ENCODE data around the gene PLET1. TPM values are rescaled to one million over a fixed set of nuclear protein-coding genes. Genes with fewer than 3 reads are reported as not detected.
A peak's percentile ranks its signal among the peaks of the same experiment; 100 is the strongest.

Gene PLET1
- total and polyA plus RNA-seq, 9 of the 15 experiments (the other 6 are each of a cell fraction or from before 2014, with no cell fraction given) = not detected

DNA sequence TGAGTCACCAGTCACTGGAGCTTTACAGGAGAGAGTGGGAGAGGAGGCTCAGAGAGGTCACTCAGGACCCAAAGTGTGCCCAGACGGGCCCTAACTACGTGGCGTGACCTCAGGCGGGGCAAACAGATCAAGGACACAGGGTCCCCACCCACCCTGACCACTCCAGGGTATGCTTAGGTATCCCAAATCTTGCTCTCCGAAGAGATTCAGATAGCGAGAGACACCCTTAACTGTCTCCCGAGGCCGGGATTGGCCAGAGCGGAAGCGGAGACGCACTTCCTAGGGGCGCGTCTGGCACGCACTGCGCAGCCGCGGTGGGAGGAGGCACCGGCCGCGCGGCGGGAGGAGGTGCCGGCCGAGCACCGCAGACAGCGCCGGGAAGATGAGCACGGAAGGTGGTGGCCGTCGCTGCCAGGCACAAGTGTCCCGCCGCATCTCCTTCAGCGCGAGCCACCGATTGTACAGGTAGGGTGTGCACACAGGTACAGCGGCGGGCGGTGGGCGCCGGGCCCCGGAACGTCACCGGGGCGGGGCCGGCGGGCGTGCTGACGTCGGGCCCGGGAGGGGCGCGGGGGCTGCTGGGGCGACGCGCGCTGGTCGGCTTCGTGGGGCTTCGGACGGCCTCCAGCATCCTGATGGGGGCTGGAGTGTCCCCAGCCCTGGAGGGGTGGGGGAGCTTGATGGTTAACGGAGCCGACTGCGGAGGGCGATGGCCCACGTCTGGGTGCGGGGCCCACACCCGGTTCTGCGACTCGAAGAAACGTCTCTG, 34.4 kb downstream of the PLET1 start, which contains the start of gene PTS (continued):
- TF ChIP-seq, protein P1, sequence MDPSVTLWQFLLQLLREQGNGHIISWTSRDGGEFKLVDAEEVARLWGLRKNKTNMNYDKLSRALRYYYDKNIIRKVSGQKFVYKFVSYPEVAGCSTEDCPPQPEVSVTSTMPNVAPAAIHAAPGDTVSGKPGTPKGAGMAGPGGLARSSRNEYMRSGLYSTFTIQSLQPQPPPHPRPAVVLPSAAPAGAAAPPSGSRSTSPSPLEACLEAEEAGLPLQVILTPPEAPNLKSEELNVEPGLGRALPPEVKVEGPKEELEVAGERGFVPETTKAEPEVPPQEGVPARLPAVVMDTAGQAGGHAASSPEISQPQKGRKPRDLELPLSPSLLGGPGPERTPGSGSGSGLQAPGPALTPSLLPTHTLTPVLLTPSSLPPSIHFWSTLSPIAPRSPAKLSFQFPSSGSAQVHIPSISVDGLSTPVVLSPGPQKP (CRISPR knock-in tag; IDR thresholded peaks at IDR 0.05) = no peak
- no peak for TF ChIP-seq MTA2 (IDR thresholded peaks at IDR 0.05; ENCODE audit: low read depth)
- TF ChIP-seq FOXP1 (CRISPR knock-in tag; IDR thresholded peaks at IDR 0.05) = no peak
- TF ChIP-seq BHLHE40 (IDR thresholded peaks at IDR 0.05; ENCODE audit: low read length) = no peak; the same call in 1 of the 2 replicates
- TF ChIP-seq BCL6 (CRISPR knock-in tag; IDR thresholded peaks at IDR 0.05) = no peak
- no peak for TF ChIP-seq ZNF551 (CRISPR knock-in tag; IDR thresholded peaks at IDR 0.05)
- no peak for TF ChIP-seq ZNF444 (CRISPR knock-in tag; IDR thresholded peaks at IDR 0.05)
- TF ChIP-seq TFAM (CRISPR knock-in tag; conservative IDR thresholded peaks at IDR 0.05) = no peak
- peak; percentile 72; the same call in 1 of the 2 replicates for TF ChIP-seq SIN3B (IDR thresholded peaks at IDR 0.05; ENCODE audit: low read depth)
- TF ChIP-seq, protein P2, sequence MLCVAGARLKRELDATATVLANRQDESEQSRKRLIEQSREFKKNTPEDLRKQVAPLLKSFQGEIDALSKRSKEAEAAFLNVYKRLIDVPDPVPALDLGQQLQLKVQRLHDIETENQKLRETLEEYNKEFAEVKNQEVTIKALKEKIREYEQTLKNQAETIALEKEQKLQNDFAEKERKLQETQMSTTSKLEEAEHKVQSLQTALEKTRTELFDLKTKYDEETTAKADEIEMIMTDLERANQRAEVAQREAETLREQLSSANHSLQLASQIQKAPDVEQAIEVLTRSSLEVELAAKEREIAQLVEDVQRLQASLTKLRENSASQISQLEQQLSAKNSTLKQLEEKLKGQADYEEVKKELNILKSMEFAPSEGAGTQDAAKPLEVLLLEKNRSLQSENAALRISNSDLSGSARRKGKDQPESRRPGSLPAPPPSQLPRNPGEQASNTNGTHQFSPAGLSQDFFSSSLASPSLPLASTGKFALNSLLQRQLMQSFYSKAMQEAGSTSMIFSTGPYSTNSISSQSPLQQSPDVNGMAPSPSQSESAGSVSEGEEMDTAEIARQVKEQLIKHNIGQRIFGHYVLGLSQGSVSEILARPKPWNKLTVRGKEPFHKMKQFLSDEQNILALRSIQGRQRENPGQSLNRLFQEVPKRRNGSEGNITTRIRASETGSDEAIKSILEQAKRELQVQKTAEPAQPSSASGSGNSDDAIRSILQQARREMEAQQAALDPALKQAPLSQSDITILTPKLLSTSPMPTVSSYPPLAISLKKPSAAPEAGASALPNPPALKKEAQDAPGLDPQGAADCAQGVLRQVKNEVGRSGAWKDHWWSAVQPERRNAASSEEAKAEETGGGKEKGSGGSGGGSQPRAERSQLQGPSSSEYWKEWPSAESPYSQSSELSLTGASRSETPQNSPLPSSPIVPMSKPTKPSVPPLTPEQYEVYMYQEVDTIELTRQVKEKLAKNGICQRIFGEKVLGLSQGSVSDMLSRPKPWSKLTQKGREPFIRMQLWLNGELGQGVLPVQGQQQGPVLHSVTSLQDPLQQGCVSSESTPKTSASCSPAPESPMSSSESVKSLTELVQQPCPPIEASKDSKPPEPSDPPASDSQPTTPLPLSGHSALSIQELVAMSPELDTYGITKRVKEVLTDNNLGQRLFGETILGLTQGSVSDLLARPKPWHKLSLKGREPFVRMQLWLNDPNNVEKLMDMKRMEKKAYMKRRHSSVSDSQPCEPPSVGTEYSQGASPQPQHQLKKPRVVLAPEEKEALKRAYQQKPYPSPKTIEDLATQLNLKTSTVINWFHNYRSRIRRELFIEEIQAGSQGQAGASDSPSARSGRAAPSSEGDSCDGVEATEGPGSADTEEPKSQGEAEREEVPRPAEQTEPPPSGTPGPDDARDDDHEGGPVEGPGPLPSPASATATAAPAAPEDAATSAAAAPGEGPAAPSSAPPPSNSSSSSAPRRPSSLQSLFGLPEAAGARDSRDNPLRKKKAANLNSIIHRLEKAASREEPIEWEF (CRISPR knock-in tag; IDR thresholded peaks at IDR 0.05) = no peak
- no peak for TF ChIP-seq ZNF717 (CRISPR knock-in tag; IDR thresholded peaks at IDR 0.05)
- TF ChIP-seq, protein P3, sequence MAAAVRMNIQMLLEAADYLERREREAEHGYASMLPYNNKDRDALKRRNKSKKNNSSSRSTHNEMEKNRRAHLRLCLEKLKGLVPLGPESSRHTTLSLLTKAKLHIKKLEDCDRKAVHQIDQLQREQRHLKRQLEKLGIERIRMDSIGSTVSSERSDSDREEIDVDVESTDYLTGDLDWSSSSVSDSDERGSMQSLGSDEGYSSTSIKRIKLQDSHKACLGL (CRISPR knock-in tag; IDR thresholded peaks at IDR 0.05; ENCODE audit: borderline replicate concordance, poor library complexity, severe bottlenecking) = no peak
- TF ChIP-seq, protein P4, sequence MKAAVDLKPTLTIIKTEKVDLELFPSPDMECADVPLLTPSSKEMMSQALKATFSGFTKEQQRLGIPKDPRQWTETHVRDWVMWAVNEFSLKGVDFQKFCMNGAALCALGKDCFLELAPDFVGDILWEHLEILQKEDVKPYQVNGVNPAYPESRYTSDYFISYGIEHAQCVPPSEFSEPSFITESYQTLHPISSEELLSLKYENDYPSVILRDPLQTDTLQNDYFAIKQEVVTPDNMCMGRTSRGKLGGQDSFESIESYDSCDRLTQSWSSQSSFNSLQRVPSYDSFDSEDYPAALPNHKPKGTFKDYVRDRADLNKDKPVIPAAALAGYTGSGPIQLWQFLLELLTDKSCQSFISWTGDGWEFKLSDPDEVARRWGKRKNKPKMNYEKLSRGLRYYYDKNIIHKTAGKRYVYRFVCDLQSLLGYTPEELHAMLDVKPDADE (conservative IDR thresholded peaks at IDR 0.05; ENCODE audit: control insufficient read depth, low read depth, low read length) = no peak
- no peak for TF ChIP-seq RFX7 (CRISPR knock-in tag; IDR thresholded peaks at IDR 0.05)
- no peak for TF ChIP-seq ZNF146 (CRISPR knock-in tag; IDR thresholded peaks at IDR 0.05; ENCODE audit: unreplicated experiment)
- TF ChIP-seq ZNF41 (CRISPR knock-in tag; conservative IDR thresholded peaks at IDR 0.05) = 0 out of 2 replicates have a peak, but pooled peaks have one; percentile 18
- no peak for TF ChIP-seq CAMTA2 (CRISPR knock-in tag; conservative IDR thresholded peaks at IDR 0.05)
- TF ChIP-seq, protein P5, sequence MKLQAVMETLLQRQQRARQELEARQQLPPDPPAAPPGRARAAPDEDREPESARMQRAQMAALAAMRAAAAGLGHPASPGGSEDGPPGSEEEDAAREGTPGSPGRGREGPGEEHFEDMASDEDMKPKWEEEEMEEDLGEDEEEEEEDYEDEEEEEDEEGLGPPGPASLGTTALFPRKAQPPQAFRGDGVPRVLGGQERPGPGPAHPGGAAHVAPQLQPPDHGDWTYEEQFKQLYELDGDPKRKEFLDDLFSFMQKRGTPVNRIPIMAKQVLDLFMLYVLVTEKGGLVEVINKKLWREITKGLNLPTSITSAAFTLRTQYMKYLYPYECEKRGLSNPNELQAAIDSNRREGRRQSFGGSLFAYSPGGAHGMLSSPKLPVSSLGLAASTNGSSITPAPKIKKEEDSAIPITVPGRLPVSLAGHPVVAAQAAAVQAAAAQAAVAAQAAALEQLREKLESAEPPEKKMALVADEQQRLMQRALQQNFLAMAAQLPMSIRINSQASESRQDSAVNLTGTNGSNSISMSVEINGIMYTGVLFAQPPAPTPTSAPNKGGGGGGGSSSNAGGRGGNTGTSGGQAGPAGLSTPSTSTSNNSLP (IDR thresholded peaks at IDR 0.05; ENCODE audit: borderline replicate concordance, low read depth, low read length) = no peak
- no peak for TF ChIP-seq SMARCC2 (IDR thresholded peaks at IDR 0.05; ENCODE audit: low read depth)
